SU-DHL-6 (cell line): ENCODE data around the gene DBI.

ENCODE experiments used
- EZH2phosphoT487 ChIP-seq: fragments of 200-600 bp; sonication (generic), shearing (Covaris generic); conservative IDR thresholded peaks from 2 replicates; pipeline ENCODE4 v1.6.1; 2018; ENCODE audit warnings: mild to moderate bottlenecking, antibody characterized with exemption, low read length, moderate library complexity, mixed read lengths
- TF ChIP-seq, protein P1 (sequence below): fragments of 200-600 bp; sonication (generic); IDR thresholded peaks from one replicate; pipeline ENCODE4 v1.5.1; 2017; ENCODE audit warnings: antibody characterized with exemption, mild to moderate bottlenecking, low read length, moderate library complexity; ENCODE audit not compliant: insufficient read depth, poor library complexity, severe bottlenecking

DNA sequence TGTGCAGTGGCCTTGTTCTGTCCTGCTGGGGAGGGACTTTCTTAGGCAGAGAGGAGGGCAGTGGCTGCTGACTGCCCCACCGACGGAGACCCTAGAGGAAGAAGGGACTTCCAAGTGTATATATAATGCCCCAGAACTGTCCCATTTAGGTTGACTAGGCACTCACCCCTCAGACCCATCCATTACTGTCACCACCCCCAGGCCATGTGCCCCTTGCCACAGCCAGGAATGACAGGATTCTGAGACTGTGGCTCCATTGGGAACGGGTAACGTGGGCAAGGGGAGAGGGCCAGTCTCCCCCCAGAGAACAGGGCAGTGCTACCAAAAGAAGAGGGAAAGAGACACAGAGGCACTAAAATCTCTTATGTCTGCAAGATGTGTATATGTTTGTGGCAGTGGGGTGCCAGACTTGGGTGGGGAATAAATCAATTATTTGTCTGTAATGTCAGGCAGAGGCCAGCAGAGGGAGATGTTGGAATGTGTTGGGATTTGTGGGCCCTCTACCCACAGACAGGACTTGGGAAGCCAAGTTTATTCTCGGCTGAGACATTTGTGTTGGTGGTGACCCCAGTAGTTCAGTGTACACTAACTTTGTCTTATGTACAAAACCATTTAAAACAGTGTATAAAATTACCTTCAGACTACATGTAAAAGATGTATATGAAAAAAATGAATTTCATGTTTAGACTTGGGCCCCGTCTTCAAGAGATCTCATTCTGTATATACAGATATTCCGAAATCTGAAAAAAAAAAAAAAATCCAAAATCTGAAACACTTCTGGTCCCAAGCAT, 40.8 kb downstream of the DBI start:
- TF ChIP-seq, protein P1, sequence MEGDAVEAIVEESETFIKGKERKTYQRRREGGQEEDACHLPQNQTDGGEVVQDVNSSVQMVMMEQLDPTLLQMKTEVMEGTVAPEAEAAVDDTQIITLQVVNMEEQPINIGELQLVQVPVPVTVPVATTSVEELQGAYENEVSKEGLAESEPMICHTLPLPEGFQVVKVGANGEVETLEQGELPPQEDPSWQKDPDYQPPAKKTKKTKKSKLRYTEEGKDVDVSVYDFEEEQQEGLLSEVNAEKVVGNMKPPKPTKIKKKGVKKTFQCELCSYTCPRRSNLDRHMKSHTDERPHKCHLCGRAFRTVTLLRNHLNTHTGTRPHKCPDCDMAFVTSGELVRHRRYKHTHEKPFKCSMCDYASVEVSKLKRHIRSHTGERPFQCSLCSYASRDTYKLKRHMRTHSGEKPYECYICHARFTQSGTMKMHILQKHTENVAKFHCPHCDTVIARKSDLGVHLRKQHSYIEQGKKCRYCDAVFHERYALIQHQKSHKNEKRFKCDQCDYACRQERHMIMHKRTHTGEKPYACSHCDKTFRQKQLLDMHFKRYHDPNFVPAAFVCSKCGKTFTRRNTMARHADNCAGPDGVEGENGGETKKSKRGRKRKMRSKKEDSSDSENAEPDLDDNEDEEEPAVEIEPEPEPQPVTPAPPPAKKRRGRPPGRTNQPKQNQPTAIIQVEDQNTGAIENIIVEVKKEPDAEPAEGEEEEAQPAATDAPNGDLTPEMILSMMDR = peak; percentile 58
- no peak for TF ChIP-seq EZH2phosphoT487
